ENCODE measurements around the gene SAXO1. TPM values are rescaled to one million over a fixed set of nuclear protein-coding genes. Genes with fewer than 3 reads are reported as not detected.

SAXO1 gene
- total RNA-seq, 1 donor from 2014 or later, result not detected

- H3K36me3 ChIP-seq, result no peaks in the 10 kb centered on the region
- no peak overlapping the region for H3K4me3 ChIP-seq
- H3K27me3 ChIP-seq, result no peaks in the 10 kb centered on the region
- no peak for TF ChIP-seq POLR2AphosphoS5 (IDR thresholded peaks at IDR 0.05; ENCODE audit: insufficient read depth in 1 of 2, low read depth in 1 of 2)
- no peak for TF ChIP-seq CTCF (IDR thresholded peaks at IDR 0.05)
- no peak for TF ChIP-seq POLR2A (IDR thresholded peaks at IDR 0.05)
- no peaks in the 10 kb centered on the region for H3K9me3 ChIP-seq
- DNase-seq (ENCODE audit: extremely low spot score in 2 of 2), result no peak
- H3K27ac ChIP-seq, result no peak overlapping the region
- intact Hi-C loops (cut with DNase I), result no loop called here
- peaks cover 11% of the 10 kb centered on the region for H3K4me1 ChIP-seq
Measured at GRCh38 chr9:18889550-18889949, 143.5 kb downstream of the SAXO1 start.

DNA sequence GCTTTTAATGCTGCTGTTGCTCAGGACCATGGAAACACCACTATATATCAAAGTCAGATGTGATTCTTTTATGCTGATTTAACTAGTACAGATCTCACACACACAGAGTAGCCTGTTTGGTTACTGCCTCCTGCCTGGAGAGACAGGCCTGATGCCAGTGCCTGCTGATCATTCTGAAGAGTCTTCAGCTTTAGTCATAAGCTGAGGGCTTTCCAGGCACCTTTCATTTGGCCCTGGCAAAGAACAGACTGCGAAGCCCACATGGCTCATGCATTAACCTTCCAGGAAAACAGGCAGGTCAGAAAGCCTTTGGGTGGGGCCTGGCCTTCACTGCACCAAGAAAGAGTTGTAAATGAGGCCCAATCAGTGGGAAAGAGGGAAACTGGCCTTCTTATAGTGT, 144.7 kb downstream of the SAXO1 start:
- H3K27me3 ChIP-seq, result no peaks in the 10 kb centered on the region
- no peaks in the 10 kb centered on the region for H3K36me3 ChIP-seq
- no peaks in the 10 kb centered on the region for H3K9me3 ChIP-seq
- intact Hi-C loops (cut with DNase I), result no loop called here
- no peak overlapping the region for H3K27ac ChIP-seq
- DNase-seq (ENCODE audit: extremely low spot score in 2 of 2), result no peak
- no peak overlapping the region for H3K4me3 ChIP-seq
- TF ChIP-seq CTCF (IDR thresholded peaks at IDR 0.05) (no peak), POLR2AphosphoS5 (IDR thresholded peaks at IDR 0.05; ENCODE audit: insufficient read depth in 1 of 2, low read depth in 1 of 2) (no peak), POLR2A (IDR thresholded peaks at IDR 0.05) (no peak)
- peaks cover 11% of the 10 kb centered on the region for H3K4me1 ChIP-seq

- intact Hi-C loops (cut with DNase I), result no loop called here
- Histone ChIP-seq H3K4me3 (no peak overlapping the region), H3K36me3 (no peaks in the 10 kb centered on the region), H3K9me3 (no peaks in the 10 kb centered on the region), H3K27ac (no peak overlapping the region), H3K27me3 (no peaks in the 10 kb centered on the region), H3K4me1 (peaks cover 11% of the 10 kb centered on the region)
- no peak for DNase-seq (ENCODE audit: extremely low spot score in 2 of 2)
- TF ChIP-seq CTCF (IDR thresholded peaks at IDR 0.05) (no peak), POLR2A (IDR thresholded peaks at IDR 0.05) (no peak), POLR2AphosphoS5 (IDR thresholded peaks at IDR 0.05; ENCODE audit: insufficient read depth in 1 of 2, low read depth in 1 of 2) (no peak)
Measured at GRCh38 chr9:18887546-18887945, 145.5 kb downstream of the SAXO1 start.

GRCh38 chr9:18881758-18882157, 151.3 kb downstream of the SAXO1 start:
- Histone ChIP-seq H3K9me3 (no peaks in the 10 kb centered on the region), H3K4me1 (no peaks in the 10 kb centered on the region), H3K36me3 (no peaks in the 10 kb centered on the region), H3K27me3 (no peaks in the 10 kb centered on the region), H3K4me3 (no peak overlapping the region), H3K27ac (no peak overlapping the region)
- intact Hi-C loops (cut with DNase I), result no loop called here
- TF ChIP-seq POLR2AphosphoS5 (IDR thresholded peaks at IDR 0.05; ENCODE audit: insufficient read depth in 1 of 2, low read depth in 1 of 2) (no peak), POLR2A (IDR thresholded peaks at IDR 0.05) (no peak), CTCF (IDR thresholded peaks at IDR 0.05) (no peak)
- no peak for DNase-seq (ENCODE audit: extremely low spot score in 2 of 2)

DNA sequence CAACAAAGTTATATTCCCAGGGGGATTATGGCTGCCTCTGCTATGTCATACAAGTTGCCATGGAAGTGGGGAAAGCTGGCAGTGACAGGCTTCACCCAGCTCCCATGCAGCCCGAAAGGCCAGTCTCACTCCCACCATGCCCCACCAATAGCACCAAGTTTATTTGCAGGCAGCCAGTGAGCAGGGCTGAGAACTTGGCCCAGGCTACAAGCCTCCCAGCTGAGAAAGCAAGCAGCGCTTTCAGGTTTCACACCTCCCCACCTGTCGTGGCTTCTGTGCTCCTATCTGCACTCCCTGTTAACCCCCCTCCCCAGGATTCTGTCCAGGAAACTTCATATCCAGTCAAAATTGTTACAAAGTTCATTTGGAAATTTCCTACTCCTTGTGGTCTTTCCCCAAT, 155.0 kb downstream of the SAXO1 start:
- no peaks in the 10 kb centered on the region for H3K36me3 ChIP-seq
- no peak overlapping the region for H3K4me3 ChIP-seq
- H3K9me3 ChIP-seq, result no peaks in the 10 kb centered on the region
- no peaks in the 10 kb centered on the region for H3K4me1 ChIP-seq
- H3K27me3 ChIP-seq, result no peaks in the 10 kb centered on the region
- no peak for DNase-seq (ENCODE audit: extremely low spot score in 2 of 2)
- TF ChIP-seq POLR2AphosphoS5 (IDR thresholded peaks at IDR 0.05; ENCODE audit: insufficient read depth in 1 of 2, low read depth in 1 of 2), result no peak
- TF ChIP-seq CTCF (IDR thresholded peaks at IDR 0.05), result no peak
- TF ChIP-seq POLR2A (IDR thresholded peaks at IDR 0.05), result no peak
- intact Hi-C loops (cut with DNase I), result no loop called here
- H3K27ac ChIP-seq, result no peak overlapping the region

Small RNA genes lying within 50 kb of the gene (small RNA-seq; reads per million reads assigned to genes)
- gene RNU6-264P (not detected), gene SCARNA8 (9.8 reads per million, percentile 92 among the genes with 10 or more reads in this experiment)

Other genes with a start within 250 kb of the SAXO1 start
- 68.0 TPM for gene RRAGA, start 16.2 kb upstream of the SAXO1 start, total RNA-seq
- 7.1 TPM for gene HAUS6, start 69.7 kb upstream of the SAXO1 start, total RNA-seq
- 367 TPM for gene PLIN2, start 94.3 kb upstream of the SAXO1 start, total RNA-seq
- gene DENND4C, start 197.5 kb upstream of the SAXO1 start, total RNA-seq, result 92.3 TPM

All from vagina (tissue), 2 donors.